Glomerular visceral epithelial cell (primary cell): Measurements from ENCODE around the gene TARBP2.
A peak's percentile ranks its signal among the peaks of the same experiment; 100 is the strongest.

Experiments used
- DNase-seq: peaks from one replicate; pipeline ENCODE4 v3.0.0-alpha.2; 2016; ENCODE audit errors: extremely low spot score

TARBP2 gene

DNA sequence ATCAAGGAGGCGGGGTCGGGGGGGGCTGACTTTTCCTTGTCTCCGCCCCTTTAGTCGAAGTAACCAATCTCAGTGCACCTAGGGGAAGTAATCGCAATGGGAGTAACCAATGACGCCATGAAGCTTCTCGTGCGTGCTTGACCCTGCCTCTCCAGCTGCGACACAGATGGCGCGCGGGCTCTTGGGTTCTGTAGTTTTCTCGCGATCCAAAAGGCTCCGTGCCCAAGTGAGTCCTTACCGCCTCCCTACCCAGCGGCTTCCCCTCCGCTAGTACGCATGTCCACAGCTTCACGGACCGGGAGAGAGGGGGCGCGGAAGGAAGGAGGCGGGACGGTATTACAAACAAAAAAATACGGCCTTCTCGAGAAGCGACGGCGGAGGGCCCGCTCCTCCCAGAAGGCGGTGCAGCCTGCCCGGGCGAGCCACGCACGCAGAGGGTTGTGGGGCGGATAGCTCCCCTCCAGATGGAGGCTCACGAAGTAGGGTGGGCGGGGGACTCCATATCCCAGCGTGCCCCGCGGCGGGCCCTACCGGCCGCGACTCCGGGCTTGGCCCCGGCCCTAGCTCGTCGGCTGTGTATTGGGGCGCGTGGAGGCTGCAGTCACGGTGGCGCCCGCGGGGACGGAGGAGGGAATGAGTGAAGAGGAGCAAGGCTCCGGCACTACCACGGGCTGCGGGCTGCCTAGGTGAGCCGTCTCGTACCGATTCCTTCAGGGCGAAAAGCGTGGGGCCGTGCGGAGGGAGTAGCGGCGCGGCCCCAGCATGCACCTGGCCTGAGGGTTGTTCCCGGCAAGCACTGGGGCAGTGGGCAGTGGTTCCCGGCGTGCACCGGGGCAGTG lies at the start of gene TARBP2:
TARBP2 (plus strand) TSS at position 508 of the 839 bp plus-strand sequence; CDS start at position 634, 126 bp downstream.
- peak; percentile 99 for DNase-seq

DNA sequence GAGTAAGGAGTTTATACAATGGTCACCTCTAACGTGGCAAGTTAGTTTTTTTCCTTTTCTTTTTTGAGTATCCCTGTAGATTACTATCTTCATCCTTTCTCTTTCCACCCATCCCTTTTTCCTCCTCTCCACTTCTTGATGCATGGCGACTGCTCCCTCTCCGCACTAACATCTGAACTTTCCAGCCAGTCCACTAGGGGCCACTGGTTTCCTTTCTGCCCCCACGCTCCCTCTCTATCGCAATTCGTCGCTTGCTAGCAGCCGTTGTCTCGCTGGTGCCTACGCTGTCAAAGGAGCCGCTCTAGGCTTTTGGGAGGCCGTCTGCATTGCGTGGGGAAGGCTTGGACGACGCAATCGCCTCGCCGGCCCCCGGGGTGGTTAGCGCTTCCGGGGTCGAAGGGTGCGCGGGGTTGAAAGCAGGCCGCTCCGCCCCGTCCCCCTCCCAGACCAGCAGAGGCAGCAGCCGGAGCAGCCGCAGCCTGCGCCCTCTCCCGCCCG lies 49.4 kb upstream of the TARBP2 start, which contains the start of gene PCBP2:
PCBP2 (plus strand) TSS at position 442 of the 498 bp plus-strand sequence. CDS start 2,699 bp downstream, outside the sequence.
- peak; percentile 99 for DNase-seq

DNA sequence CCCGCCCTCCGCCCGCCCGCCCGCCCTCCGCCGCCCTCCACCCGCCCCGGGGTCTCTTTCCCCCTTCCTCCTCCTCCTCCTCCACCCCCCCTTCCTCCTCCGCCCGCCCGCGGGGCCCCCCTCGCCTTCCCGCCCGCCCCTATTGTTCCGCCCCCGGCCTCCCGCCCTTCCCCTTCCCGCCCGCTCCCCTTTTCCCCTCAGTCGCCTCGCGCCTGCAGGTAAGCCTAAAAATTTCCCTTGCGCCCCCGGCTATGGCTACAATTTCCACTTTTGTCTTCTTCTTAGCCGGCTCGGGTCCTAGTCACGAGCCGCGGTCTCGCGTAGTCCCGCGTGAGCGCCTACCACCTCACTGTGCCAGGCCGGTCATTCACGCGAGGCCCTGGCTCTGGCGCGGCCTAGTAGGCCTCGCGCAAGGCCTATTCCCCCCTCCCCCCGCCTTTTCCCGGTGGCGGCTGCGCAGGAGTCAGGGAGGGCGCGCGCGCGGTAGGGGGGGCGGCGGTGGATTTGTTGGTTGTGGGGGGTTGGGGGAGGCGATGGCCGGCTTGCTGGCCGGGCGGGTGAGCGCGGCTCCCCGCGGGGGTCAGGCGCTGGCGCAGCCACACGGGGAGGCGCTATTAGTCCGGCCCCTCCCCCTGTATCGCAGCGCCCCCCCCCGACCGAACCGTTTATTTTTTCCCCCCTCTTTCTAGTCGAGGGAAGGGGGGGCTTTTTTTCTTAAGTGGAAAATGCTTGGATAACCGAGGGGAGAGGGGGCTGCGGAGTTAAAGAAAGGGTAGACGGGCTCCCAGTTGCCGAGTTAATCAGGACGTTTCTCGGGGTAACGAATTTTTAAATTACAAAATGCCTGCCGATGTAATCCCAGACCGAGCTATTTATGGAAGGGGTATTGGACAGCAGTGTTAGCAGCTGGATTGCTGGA lies 48.7 kb upstream of the TARBP2 start:
- peak; percentile 90 for DNase-seq

- DNase-seq = no peak
These were observed 47.0 kb upstream of the TARBP2 start for GRCh38 chr12:53453953-53454640.

DNA sequence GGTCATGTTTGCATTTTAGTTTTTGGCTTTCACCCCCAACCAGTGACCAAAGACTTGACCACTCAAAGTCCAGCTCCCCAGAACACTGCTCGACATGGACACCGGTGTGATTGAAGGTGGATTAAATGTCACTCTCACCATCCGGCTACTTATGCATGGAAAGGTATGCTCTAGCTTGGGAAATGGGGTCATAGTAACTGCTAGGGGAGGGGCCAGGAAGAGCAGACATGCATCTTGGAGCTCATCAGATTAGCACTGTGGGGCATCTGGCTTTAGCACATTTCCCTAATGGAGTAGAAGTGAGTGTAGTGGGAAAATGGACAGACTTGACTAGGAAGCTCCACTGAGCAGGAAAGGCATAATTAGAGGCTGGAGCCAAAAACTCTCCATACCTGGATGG lies 46.4 kb upstream of the TARBP2 start:
- no peak for DNase-seq

GRCh38 chr12:53456654-53457366 lies 44.3 kb upstream of the TARBP2 start:
- DNase-seq = no peak

- no peak for DNase-seq
These were observed 42.0 kb upstream of the TARBP2 start for GRCh38 chr12:53459097-53459496.

- DNase-seq = no peak
These were observed 40.0 kb upstream of the TARBP2 start for GRCh38 chr12:53461059-53461458.

DNA sequence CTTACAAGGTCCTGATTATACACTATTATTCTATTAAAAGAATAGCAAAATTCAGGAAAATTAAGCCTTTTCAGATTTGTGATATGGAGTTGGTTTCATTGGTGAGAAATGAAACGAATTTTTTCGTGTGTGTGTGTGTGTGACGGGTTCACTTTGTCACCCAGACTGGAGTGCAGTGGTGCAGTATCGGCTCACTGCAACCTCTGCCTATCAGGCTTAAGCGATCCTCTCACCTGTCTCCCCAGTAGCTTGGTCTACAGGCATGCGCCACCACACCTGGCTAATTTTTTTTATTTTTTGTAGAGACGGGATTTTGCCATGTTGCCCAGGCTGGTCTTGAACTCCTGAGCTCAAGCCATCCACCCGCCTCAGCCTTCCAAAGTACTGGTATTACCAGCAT lies 39.5 kb upstream of the TARBP2 start:
- no peak for DNase-seq

DNA sequence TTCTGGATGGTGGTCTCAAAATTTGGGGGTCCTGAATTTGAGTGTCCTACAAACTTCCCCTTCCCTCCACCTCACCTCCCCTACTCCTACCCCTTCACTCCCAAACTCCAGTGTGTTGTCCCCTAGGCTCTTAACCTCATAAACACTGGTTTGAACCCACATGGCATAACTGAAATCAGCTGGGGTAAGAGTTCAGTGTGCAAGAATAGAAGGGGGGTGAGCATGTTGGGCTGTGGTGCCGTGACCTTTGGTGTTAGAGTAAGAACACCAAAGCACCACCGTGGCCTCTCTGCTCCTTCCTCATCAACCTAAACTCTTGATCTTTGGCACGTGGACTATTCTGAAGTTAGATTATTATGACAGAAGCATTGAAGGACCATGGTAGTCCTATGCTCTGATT lies 38.1 kb upstream of the TARBP2 start:
- no peak for DNase-seq

DNA sequence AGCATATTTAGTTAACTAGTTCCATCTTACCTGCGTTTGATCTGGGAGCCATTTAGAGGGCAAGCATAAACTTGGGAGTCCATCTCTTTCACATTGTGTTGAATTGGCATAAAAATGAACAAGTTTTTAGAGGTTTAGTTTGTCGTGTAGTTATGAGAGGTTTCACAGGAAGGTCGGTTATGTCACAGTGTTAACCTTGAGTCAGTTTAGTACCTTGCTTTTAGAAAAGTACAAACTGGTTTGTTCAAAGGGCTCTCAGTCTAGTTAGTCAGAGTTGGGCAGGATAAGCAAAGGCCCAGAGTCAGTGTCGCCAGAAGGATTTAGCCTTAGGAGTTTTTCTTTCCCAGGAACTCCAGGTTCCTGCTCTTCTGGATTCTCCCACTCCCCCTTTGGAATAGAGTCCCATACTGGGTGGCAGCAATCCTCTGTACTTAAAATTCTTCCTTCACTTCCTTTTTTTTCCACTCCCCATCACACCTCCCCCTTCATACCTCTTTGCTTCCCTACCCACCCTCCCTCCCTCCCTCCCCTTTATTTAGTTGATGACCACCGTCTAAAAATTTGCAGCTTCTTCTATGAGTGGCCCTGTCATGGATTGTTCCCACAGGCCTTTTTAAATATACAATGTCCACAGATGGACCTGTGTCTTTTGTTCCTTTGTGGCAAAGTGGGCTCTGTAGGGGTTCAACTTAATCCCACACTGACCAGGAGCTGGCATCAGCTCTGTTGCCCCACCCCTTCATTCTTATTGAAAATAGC lies 37.1 kb upstream of the TARBP2 start:
- no peak for DNase-seq

DNA sequence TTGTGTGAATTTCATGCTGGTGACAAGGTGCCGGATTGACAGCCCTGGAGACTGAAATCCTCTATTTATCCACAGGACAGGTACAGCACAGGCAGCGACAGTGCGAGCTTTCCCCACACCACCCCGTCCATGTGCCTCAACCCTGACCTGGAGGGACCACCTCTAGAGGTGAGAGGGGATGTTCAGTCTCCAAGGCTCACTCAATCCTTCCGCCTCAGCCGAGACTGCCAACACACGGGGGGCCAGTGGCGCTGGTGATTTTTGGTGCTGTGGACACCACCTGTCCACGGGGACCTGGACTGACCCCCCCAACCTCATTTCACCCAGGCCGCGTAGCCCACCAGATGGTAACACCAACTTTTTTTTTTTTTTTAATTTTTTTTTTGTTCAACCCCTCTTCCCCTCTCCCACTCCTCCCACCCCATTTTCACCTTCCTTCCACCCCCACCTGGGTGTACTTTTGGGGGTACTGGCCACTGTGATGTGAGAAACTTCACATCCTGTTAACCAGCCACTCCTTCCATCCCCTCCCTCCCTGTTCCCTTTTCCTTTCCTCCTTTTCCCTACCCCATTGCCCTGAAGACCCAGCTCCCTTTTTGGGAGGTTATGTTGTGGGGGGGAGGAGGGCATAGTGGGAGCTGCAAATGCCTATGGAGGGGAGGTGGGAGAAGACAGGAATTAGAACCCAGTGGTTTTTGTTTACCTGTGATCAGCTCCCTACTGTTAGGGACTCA lies 36.2 kb upstream of the TARBP2 start:
- DNase-seq = no peak

DNA sequence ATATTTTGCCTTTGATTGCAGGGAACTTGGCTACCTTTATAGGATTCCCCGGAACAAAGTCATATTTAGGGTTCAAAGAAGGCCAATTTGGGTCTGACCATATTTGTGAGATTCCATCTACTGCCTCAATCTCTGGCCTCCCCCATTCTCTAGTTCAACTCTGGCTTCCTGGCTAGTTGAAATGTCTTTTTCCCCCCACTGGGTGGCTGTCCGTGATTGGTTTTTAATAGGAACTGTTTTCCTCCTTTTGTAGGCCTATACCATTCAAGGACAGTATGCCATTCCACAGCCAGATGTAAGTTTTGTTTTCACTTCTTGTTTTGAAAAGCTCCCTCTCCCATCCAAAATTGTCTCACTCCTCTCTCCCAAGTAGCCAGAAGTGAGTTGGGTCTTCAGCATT lies 35.4 kb upstream of the TARBP2 start:
- no peak for DNase-seq

DNA sequence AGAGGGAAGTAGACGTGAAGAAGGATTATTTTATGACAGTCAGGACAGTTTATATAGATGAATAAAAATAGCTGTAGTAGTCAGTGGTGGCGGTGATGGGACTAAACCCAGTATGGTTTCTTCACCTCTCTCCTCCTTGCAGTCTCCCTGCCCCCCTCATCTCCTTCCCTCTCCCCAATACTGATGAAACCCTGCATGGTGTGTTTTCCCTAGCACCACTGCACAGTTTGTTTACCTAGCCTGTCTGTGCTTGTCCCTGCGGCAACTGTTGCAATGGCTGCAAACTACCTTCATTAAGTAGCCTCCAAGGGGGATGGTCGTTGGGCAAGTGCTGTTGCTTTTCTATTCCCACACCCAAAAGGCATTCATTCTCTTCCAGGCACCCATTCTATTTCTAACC lies 34.4 kb upstream of the TARBP2 start:
- no peak for DNase-seq

GRCh38 chr12:53467082-53467481 lies 34.0 kb upstream of the TARBP2 start:
- DNase-seq = no peak

GRCh38 chr12:53467880-53468279 lies 33.2 kb upstream of the TARBP2 start:
- no peak for DNase-seq

DNA sequence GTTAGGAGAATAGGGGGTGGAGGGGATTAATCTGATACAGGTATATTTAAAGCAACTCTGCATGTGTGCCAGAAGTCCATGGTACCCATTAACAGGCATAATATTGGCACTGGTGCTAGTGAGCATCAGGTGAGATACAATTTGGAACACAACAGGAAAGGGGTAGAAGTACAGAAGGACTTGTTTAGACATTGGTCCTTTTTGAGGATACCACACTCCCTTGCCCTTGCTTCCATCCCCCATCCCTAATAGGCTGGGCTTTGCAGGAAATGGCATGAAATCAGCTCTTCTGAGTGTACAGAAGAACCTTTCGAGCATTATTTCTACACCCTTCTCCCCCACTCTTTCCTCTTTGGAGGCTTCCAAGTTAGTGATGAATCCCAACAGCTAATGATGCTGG lies 32.8 kb upstream of the TARBP2 start:
- DNase-seq = no peak

DNA sequence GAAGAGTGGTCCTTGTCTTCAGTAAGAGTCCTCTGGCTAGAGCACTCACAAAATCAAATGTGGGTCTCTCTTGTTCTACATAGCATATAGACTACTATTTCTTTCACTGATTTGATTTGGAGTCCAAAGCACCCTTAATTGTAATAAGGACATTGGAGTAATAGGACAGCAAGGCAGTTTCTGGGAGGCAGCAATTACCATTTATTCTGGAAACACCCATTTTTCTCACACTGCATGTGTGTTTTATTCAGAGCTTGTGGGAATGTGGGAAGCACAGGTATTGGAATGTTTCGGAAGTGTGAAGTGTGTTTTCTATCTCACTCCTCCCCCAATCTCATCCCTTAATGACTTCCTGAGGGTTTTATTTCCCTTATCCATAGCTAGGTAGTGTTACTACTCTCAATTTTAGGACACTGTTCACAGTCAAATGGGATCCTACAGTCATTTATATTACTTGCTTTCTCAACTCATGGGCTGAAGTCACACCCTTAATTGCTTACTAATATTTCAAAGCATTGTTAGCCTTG lies 29.0 kb upstream of the TARBP2 start:
- DNase-seq = no peak

DNA sequence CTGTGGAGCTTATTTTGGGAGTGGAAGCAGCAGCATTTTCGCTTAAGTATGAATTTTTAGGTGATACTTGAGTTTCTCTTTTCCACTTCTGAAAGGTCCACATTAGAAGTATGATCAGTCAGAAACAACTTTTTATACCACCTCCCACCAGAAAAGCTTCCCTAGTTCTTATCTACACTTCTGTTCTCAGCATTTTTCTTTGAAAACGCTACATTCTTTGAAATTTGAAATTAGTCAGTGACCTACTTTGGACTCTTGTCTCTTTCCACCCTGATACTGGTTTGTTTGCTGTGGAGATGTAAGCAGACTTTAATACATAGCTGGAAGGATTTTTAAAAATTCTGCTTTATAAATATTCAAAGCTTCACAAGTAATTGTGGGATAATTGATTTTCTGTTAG lies 27.0 kb upstream of the TARBP2 start:
- no peak for DNase-seq
